Peyer's patch (tissue), 4 donors: ENCODE results near the gene KRT80. TPM values are rescaled to one million over a fixed set of nuclear protein-coding genes. Genes with fewer than 3 reads are reported as not detected.

Experiments used
- DNase-seq, 3 donors: peaks; one replicate each; pipeline ENCODE4 v3.0.0-alpha.2; 2017 to 2019
- H3K27ac ChIP-seq, 4 donors: fragments of 200-600 bp; sonication (generic); one replicate each; pipeline ENCODE4 v1.5.1; 2016 to 2019
- H3K27me3 ChIP-seq, 2 donors: fragments of 200-600 bp; sonication (generic); one replicate each; pipeline ENCODE4 v1.5.1; 2019
- H3K36me3 ChIP-seq, 3 donors: fragments of 200-600 bp; sonication (generic); one replicate each; pipeline ENCODE4 v1.5.1; 2016 to 2019
- H3K4me1 ChIP-seq, 4 donors: fragments of 200-600 bp; sonication (generic); one replicate each; pipeline ENCODE4 v1.5.1; 2016 to 2019
- H3K4me3 ChIP-seq, 4 donors: fragments of 200-600 bp; sonication (generic); 1 replicate in 3 of 4; 2 replicates in 1 of 4; pipeline ENCODE4 v1.5.1; 2016 to 2019; ENCODE audit warnings: mild to moderate bottlenecking in 1 of 4
- H3K9me3 ChIP-seq, 4 donors: fragments of 200-600 bp; sonication (generic); one replicate each; pipeline ENCODE4 v1.5.1; 2016 to 2019; ENCODE audit warnings: mild to moderate bottlenecking in 1 of 4
- CTCF ChIP-seq, 6 experiments: fragments of 450-650 bp in 4 of 6; fragments of 200-600 bp in 2 of 6; sonication (generic) in 1 of 6; IDR thresholded peaks; one replicate each; pipeline ENCODE4 v1.5.1; 2017 to 2019; ENCODE audit warnings: antibody characterized with exemption in 6 of 6, mild to moderate bottlenecking in 3 of 6, moderate library complexity in 1 of 6
- POLR2A ChIP-seq, 2 donors: fragments of 450-650 bp; IDR thresholded peaks; one replicate each; pipeline ENCODE4 v1.5.1; 2017; ENCODE audit warnings: antibody characterized with exemption in 2 of 2, mild to moderate bottlenecking in 2 of 2, moderate library complexity in 2 of 2
- total RNA-seq, 4 donors: library from RNA; depleted of rRNA; stranded (reverse); fragments of >200 nt; gene quantifications; one replicate each; pipeline ENCODE4 v1.1.0, GENCODE V29; 2016

KRT80 gene
- total RNA-seq, 4 donors from 2014 or later, result 0.13 to 0.38 TPM; not detected in 2

- DNase-seq, result no peak
- Histone ChIP-seq H3K27me3 (no peaks in the 10 kb centered on the region), H3K36me3 (no peaks in the 10 kb centered on the region), H3K4me3 (no peak overlapping the region), H3K27ac (no peak overlapping the region), H3K9me3 (no peaks in the 10 kb centered on the region), H3K4me1 (peaks cover 0 to 23% (median 11%) of the 10 kb centered on the region in 4 donors)
- no peak for TF ChIP-seq CTCF (IDR thresholded peaks at IDR 0.05)
- TF ChIP-seq POLR2A (IDR thresholded peaks at IDR 0.05), result no peak
Measured at GRCh38 chr12:52122904-52123303, 68.9 kb downstream of the KRT80 start.

GRCh38 chr12:52122540-52122871 lies 69.3 kb downstream of the KRT80 start:
- no peak for DNase-seq
- H3K36me3 ChIP-seq, result no peaks in the 10 kb centered on the region
- H3K4me3 ChIP-seq, result no peak overlapping the region
- no peaks in the 10 kb centered on the region for H3K27me3 ChIP-seq
- H3K9me3 ChIP-seq, result no peaks in the 10 kb centered on the region
- H3K4me1 ChIP-seq, result peaks cover 0 to 23% (median 11%) of the 10 kb centered on the region in 4 donors
- no peak overlapping the region for H3K27ac ChIP-seq
- TF ChIP-seq POLR2A (IDR thresholded peaks at IDR 0.05), result no peak
- TF ChIP-seq CTCF (IDR thresholded peaks at IDR 0.05), result no peak

- no peak overlapping the region for H3K4me3 ChIP-seq
- no peak for TF ChIP-seq POLR2A (IDR thresholded peaks at IDR 0.05)
- peak; percentile 28 to 78 (median 61) for TF ChIP-seq CTCF (IDR thresholded peaks at IDR 0.05)
- H3K4me1 ChIP-seq, result peaks cover 0 to 19% (median 11%) of the 10 kb centered on the region in 4 donors
- DNase-seq, result peak; percentile 64 to 86 (median 77)
- H3K27me3 ChIP-seq, result no peaks in the 10 kb centered on the region
- H3K36me3 ChIP-seq, result no peaks in the 10 kb centered on the region
- H3K27ac ChIP-seq, result no peak overlapping the region
- H3K9me3 ChIP-seq, result no peaks in the 10 kb centered on the region
Measured at GRCh38 chr12:52121824-52122539, 69.8 kb downstream of the KRT80 start.

- peak in 1 of 3 donors; percentile 46 for DNase-seq
- no peak overlapping the region for H3K27ac ChIP-seq
- TF ChIP-seq POLR2A (IDR thresholded peaks at IDR 0.05) (no peak), CTCF (IDR thresholded peaks at IDR 0.05) (no peak)
- peaks cover 0 to 17% (median 11%) of the 10 kb centered on the region in 4 donors for H3K4me1 ChIP-seq
- no peaks in the 10 kb centered on the region for H3K27me3 ChIP-seq
- H3K4me3 ChIP-seq, result no peak overlapping the region
- no peaks in the 10 kb centered on the region for H3K36me3 ChIP-seq
- no peaks in the 10 kb centered on the region for H3K9me3 ChIP-seq
Measured at GRCh38 chr12:52120951-52121823, 70.6 kb downstream of the KRT80 start.

- DNase-seq, result peak; percentile 46 to 66 (median 63)
- H3K36me3 ChIP-seq, result no peaks in the 10 kb centered on the region
- peaks cover 0 to 17% (median 11%) of the 10 kb centered on the region in 4 donors for H3K4me1 ChIP-seq
- peak overlapping the region in 2 of 4 donors; percentile 30 to 73 for H3K27ac ChIP-seq
- H3K9me3 ChIP-seq, result no peaks in the 10 kb centered on the region
- TF ChIP-seq POLR2A (IDR thresholded peaks at IDR 0.05), result no peak
- peak; percentile 35 to 70 (median 54) for TF ChIP-seq CTCF (IDR thresholded peaks at IDR 0.05)
- no peak overlapping the region for H3K4me3 ChIP-seq
- H3K27me3 ChIP-seq, result no peaks in the 10 kb centered on the region
Measured at GRCh38 chr12:52119398-52120254, 72.2 kb downstream of the KRT80 start.
